Measurements from ENCODE around the gene HNRNPM.

DNA sequence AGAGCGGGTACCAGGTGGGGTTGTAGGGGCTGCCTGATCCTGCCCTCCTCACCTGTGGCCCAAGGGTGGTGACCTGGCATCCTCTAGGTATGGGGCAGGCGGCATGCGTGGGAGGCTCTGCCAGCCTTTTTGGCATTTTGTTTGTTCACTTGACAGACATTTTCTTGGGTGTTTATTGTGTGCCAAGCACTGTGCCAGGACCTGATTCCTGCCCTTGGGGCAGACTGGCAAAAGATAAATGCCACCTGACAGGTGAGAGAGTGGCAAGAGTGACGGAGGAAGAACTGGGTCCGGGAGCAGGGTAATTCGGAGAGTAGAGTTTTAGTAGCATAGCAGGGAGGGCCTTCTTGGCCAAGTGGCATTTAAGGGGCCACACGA, 48.6 kb upstream of the HNRNPM start:
- no peak for TF ChIP-seq CTCF (IDR thresholded peaks at IDR 0.05; ENCODE audit: insufficient read depth, low read length)
- TF ChIP-seq POLR2AphosphoS5 (IDR thresholded peaks at IDR 0.05; ENCODE audit: low read depth): no peak
- TF ChIP-seq SPI1 (IDR thresholded peaks at IDR 0.05; ENCODE audit: borderline replicate concordance, low read depth): no peak
- TF ChIP-seq REST (IDR thresholded peaks at IDR 0.05; ENCODE audit: insufficient replicate concordance, low read depth): no peak
- TF ChIP-seq GABPA (IDR thresholded peaks at IDR 0.05; ENCODE audit: low read depth): no peak

Measured in HL-60 (cell line).